ENCODE measurements around the gene CLOCK.

DNA sequence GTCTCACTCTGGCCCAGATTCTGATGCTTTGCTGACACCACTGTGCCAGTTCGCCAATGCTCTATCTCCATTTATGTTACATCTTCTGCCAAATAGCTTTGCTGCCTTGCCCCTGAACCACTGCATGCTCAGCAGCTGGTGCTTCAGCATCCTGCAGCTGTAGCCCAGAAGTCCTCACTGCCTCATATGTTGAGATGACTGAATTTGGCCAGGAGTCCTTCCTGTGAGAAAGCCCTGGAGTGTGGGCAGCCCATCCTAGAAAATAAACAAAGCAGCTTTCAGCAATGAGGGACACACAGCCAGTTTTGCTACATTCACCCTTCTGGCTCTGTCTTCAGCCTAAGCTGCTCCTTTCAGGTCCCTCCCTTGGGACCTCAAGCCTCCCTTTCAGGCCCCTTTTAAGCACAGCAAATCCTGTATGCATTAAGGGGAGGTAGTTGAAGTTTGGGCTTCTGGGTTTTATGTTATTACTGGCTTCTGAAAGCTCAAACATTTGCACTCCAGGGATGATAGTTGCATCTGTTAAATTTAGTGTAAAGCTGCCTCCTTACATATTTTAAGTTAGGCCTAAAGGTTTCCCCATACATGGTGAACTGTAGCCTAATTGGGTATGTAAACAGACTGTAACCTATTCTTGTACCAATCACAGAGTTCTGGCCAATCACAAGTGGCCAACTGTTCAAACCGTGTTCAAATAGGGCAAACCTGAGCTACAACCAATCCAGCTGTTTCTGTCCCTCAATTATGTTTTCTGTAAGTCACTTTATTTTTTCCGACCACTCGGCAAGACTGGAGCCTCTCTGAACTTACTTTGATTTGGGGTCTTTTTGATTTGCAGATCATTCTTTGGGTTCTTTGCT is 153.0 kb downstream of the CLOCK start:
- TF ChIP-seq, protein P1, sequence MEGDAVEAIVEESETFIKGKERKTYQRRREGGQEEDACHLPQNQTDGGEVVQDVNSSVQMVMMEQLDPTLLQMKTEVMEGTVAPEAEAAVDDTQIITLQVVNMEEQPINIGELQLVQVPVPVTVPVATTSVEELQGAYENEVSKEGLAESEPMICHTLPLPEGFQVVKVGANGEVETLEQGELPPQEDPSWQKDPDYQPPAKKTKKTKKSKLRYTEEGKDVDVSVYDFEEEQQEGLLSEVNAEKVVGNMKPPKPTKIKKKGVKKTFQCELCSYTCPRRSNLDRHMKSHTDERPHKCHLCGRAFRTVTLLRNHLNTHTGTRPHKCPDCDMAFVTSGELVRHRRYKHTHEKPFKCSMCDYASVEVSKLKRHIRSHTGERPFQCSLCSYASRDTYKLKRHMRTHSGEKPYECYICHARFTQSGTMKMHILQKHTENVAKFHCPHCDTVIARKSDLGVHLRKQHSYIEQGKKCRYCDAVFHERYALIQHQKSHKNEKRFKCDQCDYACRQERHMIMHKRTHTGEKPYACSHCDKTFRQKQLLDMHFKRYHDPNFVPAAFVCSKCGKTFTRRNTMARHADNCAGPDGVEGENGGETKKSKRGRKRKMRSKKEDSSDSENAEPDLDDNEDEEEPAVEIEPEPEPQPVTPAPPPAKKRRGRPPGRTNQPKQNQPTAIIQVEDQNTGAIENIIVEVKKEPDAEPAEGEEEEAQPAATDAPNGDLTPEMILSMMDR (IDR thresholded peaks at IDR 0.05): no peak
- TF ChIP-seq EZH2 (IDR thresholded peaks at IDR 0.05): no peak

Measured in neural progenitor cell (in vitro differentiated cells).